ENCODE measurements around the gene INO80B.

- peak; percentile 29 to 45 for TF ChIP-seq POLR2A (IDR thresholded peaks at IDR 0.05)
- TF ChIP-seq, protein P1, sequence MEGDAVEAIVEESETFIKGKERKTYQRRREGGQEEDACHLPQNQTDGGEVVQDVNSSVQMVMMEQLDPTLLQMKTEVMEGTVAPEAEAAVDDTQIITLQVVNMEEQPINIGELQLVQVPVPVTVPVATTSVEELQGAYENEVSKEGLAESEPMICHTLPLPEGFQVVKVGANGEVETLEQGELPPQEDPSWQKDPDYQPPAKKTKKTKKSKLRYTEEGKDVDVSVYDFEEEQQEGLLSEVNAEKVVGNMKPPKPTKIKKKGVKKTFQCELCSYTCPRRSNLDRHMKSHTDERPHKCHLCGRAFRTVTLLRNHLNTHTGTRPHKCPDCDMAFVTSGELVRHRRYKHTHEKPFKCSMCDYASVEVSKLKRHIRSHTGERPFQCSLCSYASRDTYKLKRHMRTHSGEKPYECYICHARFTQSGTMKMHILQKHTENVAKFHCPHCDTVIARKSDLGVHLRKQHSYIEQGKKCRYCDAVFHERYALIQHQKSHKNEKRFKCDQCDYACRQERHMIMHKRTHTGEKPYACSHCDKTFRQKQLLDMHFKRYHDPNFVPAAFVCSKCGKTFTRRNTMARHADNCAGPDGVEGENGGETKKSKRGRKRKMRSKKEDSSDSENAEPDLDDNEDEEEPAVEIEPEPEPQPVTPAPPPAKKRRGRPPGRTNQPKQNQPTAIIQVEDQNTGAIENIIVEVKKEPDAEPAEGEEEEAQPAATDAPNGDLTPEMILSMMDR (IDR thresholded peaks at IDR 0.05) = peak; percentile 67 to 95 (median 88)
These were observed 28.2 kb downstream of the INO80B start, which contains the start of the genes CCDC142 and TTC31 for GRCh38 chr2:74482801-74483674.
